Measurements from ENCODE around the gene INSR.

The INSR gene

DNA sequence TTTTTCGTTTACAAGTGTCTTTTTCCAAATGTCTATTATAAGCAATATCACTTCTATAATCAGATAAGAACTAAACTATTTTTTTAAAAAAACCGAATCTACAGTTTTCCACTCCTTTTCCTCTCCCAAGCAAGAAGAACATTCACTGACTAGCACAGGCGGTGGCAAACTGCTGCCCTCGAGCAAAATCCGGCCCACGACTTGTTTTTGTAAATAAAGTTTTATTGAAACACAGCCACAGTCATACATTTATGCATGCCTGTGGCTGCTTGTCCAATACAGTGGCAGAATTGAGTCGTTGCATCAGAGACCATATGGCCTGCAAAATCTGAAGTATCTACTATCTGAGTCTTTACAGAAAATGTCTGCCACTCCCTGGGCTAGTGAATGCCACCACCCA lies 27.4 kb downstream of the INSR start:
- TF ChIP-seq, protein P1, sequence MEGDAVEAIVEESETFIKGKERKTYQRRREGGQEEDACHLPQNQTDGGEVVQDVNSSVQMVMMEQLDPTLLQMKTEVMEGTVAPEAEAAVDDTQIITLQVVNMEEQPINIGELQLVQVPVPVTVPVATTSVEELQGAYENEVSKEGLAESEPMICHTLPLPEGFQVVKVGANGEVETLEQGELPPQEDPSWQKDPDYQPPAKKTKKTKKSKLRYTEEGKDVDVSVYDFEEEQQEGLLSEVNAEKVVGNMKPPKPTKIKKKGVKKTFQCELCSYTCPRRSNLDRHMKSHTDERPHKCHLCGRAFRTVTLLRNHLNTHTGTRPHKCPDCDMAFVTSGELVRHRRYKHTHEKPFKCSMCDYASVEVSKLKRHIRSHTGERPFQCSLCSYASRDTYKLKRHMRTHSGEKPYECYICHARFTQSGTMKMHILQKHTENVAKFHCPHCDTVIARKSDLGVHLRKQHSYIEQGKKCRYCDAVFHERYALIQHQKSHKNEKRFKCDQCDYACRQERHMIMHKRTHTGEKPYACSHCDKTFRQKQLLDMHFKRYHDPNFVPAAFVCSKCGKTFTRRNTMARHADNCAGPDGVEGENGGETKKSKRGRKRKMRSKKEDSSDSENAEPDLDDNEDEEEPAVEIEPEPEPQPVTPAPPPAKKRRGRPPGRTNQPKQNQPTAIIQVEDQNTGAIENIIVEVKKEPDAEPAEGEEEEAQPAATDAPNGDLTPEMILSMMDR (IDR thresholded peaks at IDR 0.05; ENCODE audit: insufficient read depth, low read depth, low read length, missing control alignments), result no peak
- no peak for DNase-seq (ENCODE audit: low read depth)
- no peak overlapping the region for H3K4me3 ChIP-seq (ENCODE audit: low read length)

DNA sequence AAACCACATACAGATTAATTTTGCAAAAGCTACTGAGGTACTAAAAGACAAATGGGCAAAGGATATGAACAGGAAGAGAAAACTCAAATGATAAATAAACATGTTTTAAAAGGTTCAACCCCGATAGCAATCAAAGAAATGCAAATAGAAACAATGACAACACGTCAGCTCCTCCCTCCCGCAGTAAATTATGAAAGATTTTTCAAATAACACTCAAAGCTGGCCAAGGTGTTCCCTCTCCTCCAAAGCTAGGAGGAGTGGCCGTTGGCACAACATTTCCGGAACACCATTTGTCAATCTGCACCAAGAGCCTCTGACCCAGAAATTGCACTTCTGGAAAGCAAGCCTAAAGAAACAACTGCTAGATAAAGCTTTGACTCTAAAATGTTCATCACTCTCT lies 28.3 kb downstream of the INSR start:
- no peak for DNase-seq (ENCODE audit: low read depth)
- no peak overlapping the region for H3K4me3 ChIP-seq (ENCODE audit: low read length)
- TF ChIP-seq, protein P1 (IDR thresholded peaks at IDR 0.05; ENCODE audit: insufficient read depth, low read depth, low read length, missing control alignments), result no peak

DNA sequence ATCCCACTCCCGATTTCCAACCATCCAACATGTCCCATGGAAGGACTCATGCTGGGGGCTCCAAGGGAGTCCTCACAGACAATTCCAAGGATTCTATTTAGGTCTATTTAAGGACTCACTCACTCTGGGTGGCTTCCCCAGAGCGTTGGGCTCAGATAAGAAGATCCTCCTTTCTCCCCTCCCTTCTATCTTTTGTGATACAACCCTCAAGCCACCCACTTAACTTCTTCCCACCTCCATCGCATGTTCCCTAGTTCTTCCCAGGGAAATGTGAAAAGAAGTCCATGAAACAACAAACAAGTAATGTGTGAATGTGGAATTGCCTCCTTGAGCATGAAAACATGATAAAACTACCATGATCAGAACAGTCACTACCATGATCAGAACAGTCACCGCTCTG lies 29.4 kb downstream of the INSR start:
- no peak for DNase-seq (ENCODE audit: low read depth)

DNA sequence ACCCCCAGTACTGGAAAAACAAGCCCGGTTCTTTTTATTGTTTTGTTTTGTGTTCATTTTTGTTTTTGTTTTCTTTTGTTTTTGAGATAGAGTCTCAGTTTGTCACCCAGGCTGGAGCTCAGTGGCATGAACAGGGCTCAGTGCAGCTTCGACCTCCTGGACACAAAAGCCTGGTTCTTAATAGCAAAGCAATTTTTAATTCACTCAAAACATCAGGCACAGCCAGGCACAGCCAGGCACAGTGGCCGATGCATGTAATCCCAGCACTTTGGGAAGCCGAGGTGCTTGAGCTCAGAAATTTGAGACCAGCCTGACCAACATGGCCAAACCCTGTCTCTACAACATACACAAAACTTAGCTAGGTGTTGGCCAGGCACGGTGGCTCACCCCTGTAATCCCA lies 30.7 kb downstream of the INSR start:
- no peak overlapping the region for H3K4me3 ChIP-seq (ENCODE audit: low read length)
- TF ChIP-seq, protein P1 (IDR thresholded peaks at IDR 0.05; ENCODE audit: insufficient read depth, low read depth, low read length, missing control alignments), result no peak
- no peak for DNase-seq (ENCODE audit: low read depth)

More for the DNA sequence above, 29.4 kb downstream of the INSR start:
- H3K4me3 ChIP-seq (ENCODE audit: low read length), result no peak overlapping the region
- TF ChIP-seq, protein P1 (IDR thresholded peaks at IDR 0.05; ENCODE audit: insufficient read depth, low read depth, low read length, missing control alignments), result no peak

DNA sequence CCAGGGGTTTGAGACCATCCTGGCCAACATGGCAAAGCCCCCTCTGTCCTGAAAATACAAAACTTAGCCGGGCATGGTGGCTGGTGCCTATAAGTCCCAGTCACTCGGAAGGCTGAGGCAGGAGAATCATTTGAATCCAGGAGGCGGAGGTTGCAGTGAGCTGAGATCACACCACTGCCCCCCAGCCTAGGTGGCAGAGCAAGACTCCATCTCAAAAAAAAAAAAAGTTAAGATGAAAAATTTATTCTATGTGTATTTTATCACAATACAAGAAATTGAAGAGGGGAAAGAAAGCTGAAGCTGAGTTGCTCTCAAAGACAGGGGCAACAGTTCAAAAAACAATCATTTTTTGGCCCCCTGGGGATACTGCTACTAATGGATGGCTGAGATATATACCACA lies 31.1 kb downstream of the INSR start:
- TF ChIP-seq, protein P1 (IDR thresholded peaks at IDR 0.05; ENCODE audit: insufficient read depth, low read depth, low read length, missing control alignments), result no peak
- DNase-seq (ENCODE audit: low read depth), result no peak
- no peak overlapping the region for H3K4me3 ChIP-seq (ENCODE audit: low read length)

DNA sequence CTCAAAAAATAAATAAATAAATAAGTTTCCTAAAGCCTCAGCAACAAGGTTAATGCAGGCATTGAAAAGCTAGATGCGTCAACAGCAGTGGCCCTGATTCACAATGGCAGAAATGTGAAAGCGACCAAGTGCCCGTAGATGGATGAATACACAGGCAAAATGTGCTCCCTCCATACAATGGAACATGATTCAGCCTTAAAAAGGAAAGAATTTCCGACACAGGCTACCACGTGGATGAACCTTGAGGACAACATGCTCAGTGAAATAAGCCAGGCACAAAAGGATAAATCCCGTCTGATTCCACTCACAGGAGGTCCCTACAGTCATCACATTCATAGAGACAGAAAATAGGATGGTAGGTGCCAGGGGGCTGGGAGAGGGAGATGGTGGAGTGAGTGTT lies 31.7 kb downstream of the INSR start:
- no peak overlapping the region for H3K4me3 ChIP-seq (ENCODE audit: low read length)
- TF ChIP-seq, protein P1 (IDR thresholded peaks at IDR 0.05; ENCODE audit: insufficient read depth, low read depth, low read length, missing control alignments), result no peak
- no peak for DNase-seq (ENCODE audit: low read depth)

DNA sequence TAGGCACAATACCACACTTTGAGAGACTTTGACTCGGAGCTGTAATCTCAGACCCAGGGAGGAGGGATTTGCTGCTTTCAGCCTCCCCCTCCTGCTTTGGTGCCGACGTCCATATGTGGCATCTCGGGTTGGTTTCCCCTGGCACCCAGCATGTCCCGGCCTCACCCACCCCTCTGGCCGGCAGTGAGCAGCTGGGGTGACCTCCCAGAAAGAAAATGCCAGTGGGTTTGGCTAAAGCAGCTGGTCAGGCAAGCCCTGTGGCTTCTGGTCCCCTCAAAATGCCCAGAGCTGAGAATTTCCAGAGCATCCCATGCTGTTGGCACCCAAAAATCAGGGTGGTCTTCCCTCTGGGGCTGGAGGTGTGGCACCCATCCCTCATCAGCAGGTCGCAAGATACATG lies 34.1 kb downstream of the INSR start:
- TF ChIP-seq, protein P1 (IDR thresholded peaks at IDR 0.05; ENCODE audit: insufficient read depth, low read depth, low read length, missing control alignments), result no peak
- DNase-seq (ENCODE audit: low read depth), result no peak
- H3K4me3 ChIP-seq (ENCODE audit: low read length), result no peak overlapping the region

Data from epithelial cell of esophagus (primary cell).